GM19023 (cell line): ENCODE measurements around the gene KMT2C.
"Not testable (repeated sequence)": the region's sequence is repeated elsewhere in the genome, so short reads cannot be mapped to it uniquely, and the experiment has no call there.

ENCODE experiments used
- ATAC-seq: cut with Tn5 transposase; IDR thresholded peaks from one replicate; pipeline ENCODE4 v1.9.1; 2021; ENCODE audit warnings: mild to moderate bottlenecking, moderate library complexity; ENCODE audit not compliant: unreplicated experiment

Gene KMT2C

GRCh38 chr7:152442330-152442835 is 6.6 kb upstream of the KMT2C start:
- no peak for ATAC-seq

- not testable (repeated sequence) for ATAC-seq
Measured at GRCh38 chr7:152441810-152442209, 6.0 kb upstream of the KMT2C start.

- not testable (repeated sequence) for ATAC-seq
Measured at GRCh38 chr7:152441168-152441567, 5.4 kb upstream of the KMT2C start.

GRCh38 chr7:152438017-152438416 is 2.2 kb upstream of the KMT2C start:
- ATAC-seq = not testable (repeated sequence)

GRCh38 chr7:152436931-152437575 is 1.2 kb upstream of the KMT2C start:
- ATAC-seq = not testable (repeated sequence)

GRCh38 chr7:152436111-152436930 is 518 bp upstream of the KMT2C start:
- ATAC-seq = peak; percentile 59

GRCh38 chr7:152434511-152435383 is 1.1 kb downstream of the KMT2C start:
- not testable (repeated sequence) for ATAC-seq

GRCh38 chr7:152433721-152434490 is 1.9 kb downstream of the KMT2C start:
- not testable (repeated sequence) for ATAC-seq

GRCh38 chr7:152432735-152433134 is 3.1 kb downstream of the KMT2C start:
- not testable (repeated sequence) for ATAC-seq

- no peak for ATAC-seq
Measured at GRCh38 chr7:152430854-152431253, 4.9 kb downstream of the KMT2C start.

GRCh38 chr7:152430118-152430517 is 5.7 kb downstream of the KMT2C start:
- ATAC-seq = not testable (repeated sequence)

GRCh38 chr7:152424348-152425108 is 11.3 kb downstream of the KMT2C start:
- ATAC-seq = no peak

- ATAC-seq = no peak
Measured at GRCh38 chr7:152423991-152424347, 11.8 kb downstream of the KMT2C start.

- not testable (repeated sequence) for ATAC-seq
Measured at GRCh38 chr7:152423171-152423570, 12.6 kb downstream of the KMT2C start.

- not testable (repeated sequence) for ATAC-seq
Measured at GRCh38 chr7:152420950-152421349, 14.9 kb downstream of the KMT2C start.

GRCh38 chr7:152419473-152420429 is 16.1 kb downstream of the KMT2C start:
- ATAC-seq = no peak

- no peak for ATAC-seq
Measured at GRCh38 chr7:152414779-152415178, 21.0 kb downstream of the KMT2C start.

- no peak for ATAC-seq
Measured at GRCh38 chr7:152411389-152411788, 24.4 kb downstream of the KMT2C start.
